ENCODE measurements around the gene PKP4.
A peak's percentile ranks its signal among the peaks of the same experiment; 100 is the strongest.
"Not testable (repeated sequence)": the region's sequence is repeated elsewhere in the genome, so short reads cannot be mapped to it uniquely, and the experiment has no call there.

PKP4 gene, protein sequence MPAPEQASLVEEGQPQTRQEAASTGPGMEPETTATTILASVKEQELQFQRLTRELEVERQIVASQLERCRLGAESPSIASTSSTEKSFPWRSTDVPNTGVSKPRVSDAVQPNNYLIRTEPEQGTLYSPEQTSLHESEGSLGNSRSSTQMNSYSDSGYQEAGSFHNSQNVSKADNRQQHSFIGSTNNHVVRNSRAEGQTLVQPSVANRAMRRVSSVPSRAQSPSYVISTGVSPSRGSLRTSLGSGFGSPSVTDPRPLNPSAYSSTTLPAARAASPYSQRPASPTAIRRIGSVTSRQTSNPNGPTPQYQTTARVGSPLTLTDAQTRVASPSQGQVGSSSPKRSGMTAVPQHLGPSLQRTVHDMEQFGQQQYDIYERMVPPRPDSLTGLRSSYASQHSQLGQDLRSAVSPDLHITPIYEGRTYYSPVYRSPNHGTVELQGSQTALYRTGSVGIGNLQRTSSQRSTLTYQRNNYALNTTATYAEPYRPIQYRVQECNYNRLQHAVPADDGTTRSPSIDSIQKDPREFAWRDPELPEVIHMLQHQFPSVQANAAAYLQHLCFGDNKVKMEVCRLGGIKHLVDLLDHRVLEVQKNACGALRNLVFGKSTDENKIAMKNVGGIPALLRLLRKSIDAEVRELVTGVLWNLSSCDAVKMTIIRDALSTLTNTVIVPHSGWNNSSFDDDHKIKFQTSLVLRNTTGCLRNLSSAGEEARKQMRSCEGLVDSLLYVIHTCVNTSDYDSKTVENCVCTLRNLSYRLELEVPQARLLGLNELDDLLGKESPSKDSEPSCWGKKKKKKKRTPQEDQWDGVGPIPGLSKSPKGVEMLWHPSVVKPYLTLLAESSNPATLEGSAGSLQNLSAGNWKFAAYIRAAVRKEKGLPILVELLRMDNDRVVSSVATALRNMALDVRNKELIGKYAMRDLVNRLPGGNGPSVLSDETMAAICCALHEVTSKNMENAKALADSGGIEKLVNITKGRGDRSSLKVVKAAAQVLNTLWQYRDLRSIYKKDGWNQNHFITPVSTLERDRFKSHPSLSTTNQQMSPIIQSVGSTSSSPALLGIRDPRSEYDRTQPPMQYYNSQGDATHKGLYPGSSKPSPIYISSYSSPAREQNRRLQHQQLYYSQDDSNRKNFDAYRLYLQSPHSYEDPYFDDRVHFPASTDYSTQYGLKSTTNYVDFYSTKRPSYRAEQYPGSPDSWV

DNA sequence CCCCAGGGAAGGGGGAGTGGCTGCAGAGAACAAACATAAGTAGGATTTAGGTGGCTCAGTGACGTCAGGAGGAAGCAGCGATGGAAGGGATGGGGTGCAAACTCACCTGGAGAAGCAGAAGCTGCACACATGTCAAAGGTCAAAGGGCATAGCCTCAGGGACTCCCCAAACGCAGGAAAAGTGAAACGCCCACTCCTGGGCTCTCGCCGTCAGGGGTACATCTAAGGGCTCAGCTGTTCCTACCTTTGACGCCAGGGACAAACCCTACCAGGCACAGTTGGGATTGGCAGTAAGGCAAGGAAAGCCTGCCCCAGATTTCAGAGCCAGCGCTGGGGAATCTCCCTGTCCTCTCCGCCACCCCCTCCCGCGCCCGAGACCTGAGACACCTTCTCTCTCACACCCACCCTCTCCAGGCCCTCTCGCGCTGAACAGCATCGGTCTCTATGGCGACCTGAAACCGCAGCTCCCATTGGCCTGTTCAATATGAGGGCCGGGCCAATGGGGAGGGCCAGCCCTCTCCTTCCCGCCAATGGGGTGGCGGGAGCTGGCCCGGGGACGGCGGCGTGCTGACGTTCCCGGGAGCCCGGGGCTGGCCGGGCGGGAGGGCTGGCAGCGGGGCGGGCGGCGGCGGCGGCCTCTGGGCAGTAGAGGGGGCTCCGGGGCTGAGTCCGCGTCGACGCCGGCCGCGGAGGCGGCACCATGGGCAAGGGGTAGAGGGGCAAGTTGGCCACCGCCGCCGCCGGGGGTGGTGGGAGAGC, at the start of gene PKP4, which contains the start of gene CCDC148:
TSS of gene PKP4 (plus strand) at position 644 of the 758 bp plus-strand sequence. CDS start 76,233 bp downstream, outside the sequence.
TSS of gene CCDC148 (minus strand) at position 445 of the 758 bp plus-strand sequence. CDS start at position 131, 314 bp downstream.
- peak; percentile 96 for DNase-seq (ENCODE audit: low spot score)

GRCh38 chr2:158407031-158407430, 49.7 kb upstream of the PKP4 start:
- DNase-seq (ENCODE audit: low spot score): no peak

- DNase-seq (ENCODE audit: low spot score): no peak
These were observed 46.6 kb upstream of the PKP4 start for GRCh38 chr2:158410132-158410531.

GRCh38 chr2:158411748-158412147, 45.0 kb upstream of the PKP4 start:
- DNase-seq (ENCODE audit: low spot score): no peak

DNA sequence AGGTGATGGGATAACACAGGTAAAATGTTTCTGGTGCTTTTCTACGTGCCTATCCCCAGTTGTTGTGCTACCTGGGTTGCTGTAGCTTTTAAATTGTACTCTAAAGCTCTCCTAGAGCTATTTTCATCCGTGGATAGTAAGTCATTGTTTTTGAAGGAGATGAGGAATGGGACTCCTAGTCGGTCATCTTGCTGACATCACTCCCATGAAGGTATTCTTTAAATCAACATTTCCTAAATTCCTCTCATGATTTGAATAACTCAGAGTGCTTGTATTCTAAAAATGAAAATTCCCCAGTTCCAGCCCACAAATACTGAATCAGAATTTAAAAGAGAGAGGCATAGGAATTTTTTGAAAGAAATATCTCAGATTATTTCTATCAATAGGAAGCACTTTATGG, 44.5 kb upstream of the PKP4 start:
- DNase-seq (ENCODE audit: low spot score): no peak

DNA sequence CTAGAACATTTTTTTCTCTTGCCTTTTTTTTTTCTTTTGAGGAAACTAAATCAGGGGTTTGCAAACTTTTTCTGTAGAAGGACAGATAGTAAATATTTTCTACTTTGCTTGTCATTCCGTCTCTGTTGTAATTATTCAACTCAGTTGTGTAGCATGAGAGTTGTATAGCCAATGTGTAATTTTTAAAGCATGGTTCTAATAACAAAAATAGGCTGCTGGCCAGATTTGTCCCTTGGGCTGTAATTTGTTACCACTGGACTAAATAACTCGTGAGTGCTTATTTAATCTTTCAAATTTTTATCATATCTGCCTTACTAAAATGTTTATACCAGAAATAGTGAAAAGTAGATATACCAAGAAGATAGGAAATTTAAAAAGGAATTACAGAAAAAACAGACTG, 43.2 kb upstream of the PKP4 start:
- no peak for DNase-seq (ENCODE audit: low spot score)

- no peak for DNase-seq (ENCODE audit: low spot score)
These were observed 42.2 kb upstream of the PKP4 start for GRCh38 chr2:158414538-158414937.

- DNase-seq (ENCODE audit: low spot score): no peak
These were observed 24.6 kb upstream of the PKP4 start for GRCh38 chr2:158432117-158432516.

DNA sequence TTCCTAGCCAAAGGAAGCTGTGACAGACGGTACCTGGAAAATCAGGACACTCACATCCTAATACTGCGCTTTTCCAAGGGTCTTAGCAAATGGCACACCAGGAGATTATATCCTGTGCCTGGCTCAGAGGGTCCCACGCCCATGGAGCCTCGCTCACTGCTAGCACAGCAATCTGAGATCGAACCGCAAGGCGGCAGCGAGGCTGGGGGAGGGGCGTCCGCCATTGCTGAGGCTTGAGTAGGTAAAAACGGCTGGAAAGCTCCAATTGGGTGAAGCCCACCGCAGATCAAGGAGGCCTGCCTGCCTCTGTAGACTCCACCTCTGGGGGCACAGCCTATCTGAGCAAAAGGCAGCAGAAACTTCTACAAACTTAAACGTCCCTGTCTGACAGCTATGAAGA, 23.0 kb upstream of the PKP4 start:
- not testable (repeated sequence) for DNase-seq (ENCODE audit: low spot score)

DNA sequence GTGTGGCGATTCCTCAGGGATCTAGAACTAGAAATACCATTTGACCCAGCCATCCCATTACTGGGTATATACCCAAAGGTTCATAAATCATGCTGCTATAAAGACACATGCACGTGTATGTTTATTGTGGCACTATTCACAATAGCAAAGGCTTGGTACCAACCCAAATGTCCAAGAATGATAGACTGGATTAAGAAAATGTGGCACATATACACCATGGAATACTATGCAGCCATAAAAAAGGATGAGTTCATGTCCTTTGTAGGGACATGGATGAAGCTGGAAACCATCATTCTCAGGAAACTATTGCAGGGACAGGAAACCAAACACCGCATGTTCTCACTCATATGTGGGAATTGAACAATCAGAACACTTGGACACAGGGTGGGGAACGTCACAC, 17.7 kb upstream of the PKP4 start:
- not testable (repeated sequence) for DNase-seq (ENCODE audit: low spot score)

DNA sequence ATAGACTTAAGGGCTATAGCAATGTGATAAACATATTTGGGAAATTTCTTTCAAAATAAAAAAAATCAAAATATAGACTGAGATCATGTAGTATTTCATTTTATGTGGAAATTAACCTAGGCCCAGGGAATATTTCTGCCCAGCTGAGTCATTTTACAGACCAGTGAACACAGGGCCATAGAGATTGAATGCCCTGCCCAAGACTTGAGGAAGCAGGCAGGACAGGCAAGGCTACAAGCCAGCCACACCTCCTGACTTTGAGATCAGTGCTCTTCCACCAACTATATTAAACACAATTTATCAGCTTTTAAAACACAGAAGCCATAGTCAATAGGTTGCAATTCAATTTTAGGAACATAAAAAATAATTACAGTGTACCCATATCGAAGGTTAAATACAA, 13.1 kb upstream of the PKP4 start:
- no peak for DNase-seq (ENCODE audit: low spot score)

DNA sequence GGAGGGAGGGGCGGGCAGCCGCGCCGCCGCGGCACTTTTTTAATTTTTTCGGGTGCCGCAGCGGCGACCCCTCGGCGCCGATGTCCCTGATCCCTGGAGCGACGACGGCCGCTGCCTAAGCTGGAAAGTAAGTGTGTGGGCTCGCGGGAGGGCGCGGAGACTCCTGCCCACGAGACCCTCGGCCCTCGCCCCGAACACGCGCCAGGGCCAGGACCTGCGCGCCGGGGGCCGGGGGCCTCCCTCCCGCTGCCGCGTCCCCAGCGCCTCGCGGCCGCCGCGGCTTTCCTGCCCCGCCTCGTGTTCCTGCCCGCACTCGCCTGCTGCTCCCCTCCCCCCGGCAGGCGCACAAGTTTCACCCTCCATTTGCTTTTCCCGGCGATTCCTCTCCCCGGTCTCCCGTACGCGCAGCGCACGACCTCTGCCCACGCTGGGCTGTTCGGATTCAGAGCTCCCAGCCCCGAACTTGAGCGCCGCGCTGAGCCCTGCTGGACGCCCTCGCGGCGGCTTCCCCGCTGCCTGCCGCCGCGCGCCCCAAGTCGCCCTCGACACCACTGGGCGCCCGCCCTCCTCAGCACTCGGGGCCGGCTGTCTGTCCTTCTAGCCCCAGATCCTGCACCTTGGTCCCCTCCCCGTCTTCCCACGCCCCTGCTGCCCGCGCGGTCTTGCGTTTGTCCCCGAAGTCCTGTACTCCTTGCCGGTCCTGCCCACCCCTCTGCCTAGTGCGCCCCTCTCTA, 507 bp downstream of the PKP4 start:
- DNase-seq (ENCODE audit: low spot score): peak; percentile 75

GRCh38 chr2:158457826-158458616, 1.3 kb downstream of the PKP4 start:
- peak; percentile 70 for DNase-seq (ENCODE audit: low spot score)

GRCh38 chr2:158458617-158458920, 1.8 kb downstream of the PKP4 start:
- DNase-seq (ENCODE audit: low spot score): no peak

- no peak for DNase-seq (ENCODE audit: low spot score)
These were observed 2.6 kb downstream of the PKP4 start for GRCh38 chr2:158459161-158460003.

- peak; percentile 34 for DNase-seq (ENCODE audit: low spot score)
These were observed 4.0 kb downstream of the PKP4 start for GRCh38 chr2:158460632-158461297.

GRCh38 chr2:158463496-158464095, 6.8 kb downstream of the PKP4 start:
- DNase-seq (ENCODE audit: low spot score): no peak

All from NAMALWA (cell line).